GM23248 (cell line): Measurements from ENCODE around the gene FCGR1A. TPM values are rescaled to one million over a fixed set of nuclear protein-coding genes. Genes with fewer than 3 reads are reported as not detected.
A peak's percentile ranks its signal among the peaks of the same experiment; 100 is the strongest.
"Not testable (repeated sequence)": the region's sequence is repeated elsewhere in the genome, so short reads cannot be mapped to it uniquely, and the experiment has no call there.

ENCODE experiments used
- DNase-seq: peaks from one replicate; pipeline ENCODE4 v3.0.0-alpha.2; 2015
- H2AFZ ChIP-seq: fragments of 200-600 bp; sonication (generic); 2 replicates; pipeline ENCODE4 v1.6.1; 2016; ENCODE audit warnings: antibody characterized with exemption
- H3F3A ChIP-seq: fragments of 200-600 bp; sonication (generic); 2 replicates; pipeline ENCODE4 v1.6.1; 2016; ENCODE audit warnings: mild to moderate bottlenecking, antibody characterized with exemption, mixed run types; ENCODE audit not compliant: insufficient read depth
- H3K27ac ChIP-seq: fragments of 200-600 bp; sonication (generic); 2 replicates; pipeline ENCODE4 v1.5.1; 2016; ENCODE audit warnings: mild to moderate bottlenecking
- H3K27me3 ChIP-seq: fragments of 200-600 bp; sonication (generic); replicated peaks from 2 replicates; pipeline ENCODE4 v1.6.1; 2016; ENCODE audit warnings: mild to moderate bottlenecking; ENCODE audit not compliant: insufficient read depth
- H3K36me3 ChIP-seq: fragments of 200-600 bp; sonication (generic); 2 replicates; pipeline ENCODE4 v1.6.1; 2016; ENCODE audit warnings: low read depth, mild to moderate bottlenecking
- H3K4me1 ChIP-seq: fragments of 200-600 bp; sonication (generic); 2 replicates; pipeline ENCODE4 v1.6.1; 2016; ENCODE audit warnings: mild to moderate bottlenecking; ENCODE audit not compliant: insufficient read depth
- H3K4me2 ChIP-seq: fragments of 200-600 bp; sonication (generic); one replicate; pipeline ENCODE4 v1.6.1; 2016; ENCODE audit warnings: mild to moderate bottlenecking; ENCODE audit not compliant: unreplicated experiment
- H3K4me3 ChIP-seq: fragments of 200-600 bp; sonication (generic); 2 replicates; pipeline ENCODE4 v1.5.1; 2016; ENCODE audit warnings: mild to moderate bottlenecking
- H3K79me2 ChIP-seq: fragments of 200-600 bp; sonication (generic); 2 replicates; pipeline ENCODE4 v1.6.1; 2016; ENCODE audit warnings: mild to moderate bottlenecking; ENCODE audit not compliant: insufficient read depth
- H3K9ac ChIP-seq: fragments of 200-600 bp; sonication (generic); 2 replicates; pipeline ENCODE4 v1.6.1; 2016; ENCODE audit warnings: mild to moderate bottlenecking
- H3K9me2 ChIP-seq: fragments of 200-600 bp; sonication (generic); 2 replicates; pipeline ENCODE4 v1.6.1; 2016; ENCODE audit warnings: mixed run types, mild to moderate bottlenecking, moderate library complexity; ENCODE audit not compliant: insufficient read depth
- H3K9me3 ChIP-seq: fragments of 200-600 bp; sonication (generic); one replicate; pipeline ENCODE4 v1.6.1; 2017; ENCODE audit warnings: low read depth
- H4K20me1 ChIP-seq: fragments of 200-600 bp; sonication (generic); 2 replicates; pipeline ENCODE4 v1.6.0; 2016; ENCODE audit not compliant: insufficient read depth
- EZH2 ChIP-seq: fragments of 200-600 bp; sonication (generic); IDR thresholded peaks from 2 replicates; pipeline ENCODE4 v1.6.1; 2018; ENCODE audit warnings: antibody characterized with exemption, mild to moderate bottlenecking; ENCODE audit not compliant: insufficient read depth, poor library complexity, severe bottlenecking
- WGBS, 2 experiments: methylation state at CpG; one replicate each; pipeline ENCODE4 v1.1.6; 2015 to 2017; ENCODE audit warnings: low lambda C conversion rate in 2 of 2, low coverage in 1 of 2; ENCODE audit errors: missing lambda C conversion rate in 2 of 2; 5-methylcytosine and 5-hydroxymethylcytosine counted together
- in situ Hi-C: fragments of 300-500 bp; cut with MboI; formaldehyde crosslinking; loops from 2 replicates; pipeline ENCODE4 v1.15.0; 2020
- polyA plus RNA-seq: library from polyadenylated mRNA; unstranded; fragments of >200 nt; fragmentation: Nextera tagmentation; extraction: Ambion mirVana; gene quantifications from 2 replicates; pipeline ENCODE4 v1.2.1, GENCODE V29; 2016
- total RNA-seq: library from RNA; depleted of rRNA; stranded (reverse); fragments of >200 nt; shearing (Covaris generic); gene quantifications from 2 replicates; pipeline ENCODE4 v1.2.3, GENCODE V29; 2014

Gene FCGR1A
- total and polyA plus RNA-seq, 2 experiments from 2014 or later: not detected

DNA sequence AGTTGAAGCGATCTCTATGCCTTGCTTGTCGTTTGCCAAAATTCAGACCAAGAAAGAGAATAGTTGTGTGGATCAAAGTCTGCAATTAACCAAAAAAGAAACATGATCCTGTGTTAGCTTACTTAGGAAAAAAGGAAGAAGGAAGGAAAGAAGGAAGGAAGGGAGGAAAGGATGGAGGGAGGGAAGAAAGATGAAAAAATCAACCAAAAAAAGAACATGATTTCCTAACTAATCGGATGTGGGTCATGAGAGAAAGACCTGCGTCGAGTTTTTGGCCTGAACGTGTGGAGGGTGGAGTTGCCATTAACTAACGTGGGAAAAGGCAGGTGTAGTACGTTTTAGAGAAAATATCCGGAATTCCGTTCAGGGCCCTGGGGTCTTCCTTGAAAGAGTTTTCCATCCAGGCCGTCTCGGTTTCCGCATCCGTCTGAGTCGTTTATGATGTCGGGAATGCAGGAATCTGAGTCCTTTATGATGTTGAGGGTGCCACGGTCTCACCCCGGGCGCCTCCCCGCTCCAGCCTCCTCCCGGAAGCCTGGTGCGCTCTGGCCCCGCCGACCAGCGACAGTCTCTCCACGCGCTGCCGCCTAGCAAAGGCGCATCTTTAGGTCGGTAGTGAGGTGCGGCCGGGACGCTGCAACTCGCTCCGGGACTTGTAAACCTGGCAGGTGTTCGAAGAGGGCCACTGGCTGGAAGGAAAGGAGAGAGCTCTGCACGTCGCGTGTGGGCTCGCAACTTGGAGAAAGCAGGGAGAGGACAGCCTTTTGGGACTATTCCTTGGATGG is 34.9 kb upstream of the FCGR1A start:
- H3K4me2 ChIP-seq, H3K79me2 ChIP-seq, H3K9ac ChIP-seq, H3K27me3 ChIP-seq, H4K20me1 ChIP-seq, DNase-seq, H3K36me3 ChIP-seq, H3K27ac ChIP-seq, H2AFZ ChIP-seq, H3F3A ChIP-seq, H3K4me3 ChIP-seq, H3K4me1 ChIP-seq, H3K9me3 ChIP-seq, in situ Hi-C loops, H3K9me2 ChIP-seq: not testable (repeated sequence)
- TF ChIP-seq EZH2: peak; percentile 63
- 5 to 6% methylated on average over 25 of the region's 40 CpGs for WGBS, 2 experiments

DNA sequence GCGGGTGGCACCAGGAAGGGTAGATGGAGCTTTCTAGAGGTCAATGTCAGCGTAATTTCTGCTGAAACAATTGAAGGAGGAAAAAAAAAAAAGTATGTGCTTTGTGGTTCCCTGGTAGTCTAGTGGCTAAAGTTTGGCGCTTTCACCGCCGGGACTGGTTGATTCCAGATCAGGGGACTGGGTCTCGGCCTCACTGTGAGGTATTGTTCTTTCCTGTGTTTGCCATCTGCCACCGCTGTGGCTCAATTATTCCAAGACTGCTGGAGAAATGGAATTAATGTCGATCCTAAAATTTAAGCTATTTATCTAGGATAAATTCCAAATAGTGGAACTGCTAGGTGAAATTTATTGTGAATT is 34.4 kb upstream of the FCGR1A start:
- H2AFZ ChIP-seq, H3K4me2 ChIP-seq, H3K9ac ChIP-seq, H3F3A ChIP-seq, H3K27me3 ChIP-seq, H3K27ac ChIP-seq, H3K4me1 ChIP-seq, H3K9me2 ChIP-seq, H3K36me3 ChIP-seq, H3K9me3 ChIP-seq, H3K79me2 ChIP-seq, H4K20me1 ChIP-seq, H3K4me3 ChIP-seq, in situ Hi-C loops, DNase-seq: not testable (repeated sequence)
- 16 to 20% methylated on average over 5 to 8 of the region's 8 CpGs for WGBS, 2 experiments

DNA sequence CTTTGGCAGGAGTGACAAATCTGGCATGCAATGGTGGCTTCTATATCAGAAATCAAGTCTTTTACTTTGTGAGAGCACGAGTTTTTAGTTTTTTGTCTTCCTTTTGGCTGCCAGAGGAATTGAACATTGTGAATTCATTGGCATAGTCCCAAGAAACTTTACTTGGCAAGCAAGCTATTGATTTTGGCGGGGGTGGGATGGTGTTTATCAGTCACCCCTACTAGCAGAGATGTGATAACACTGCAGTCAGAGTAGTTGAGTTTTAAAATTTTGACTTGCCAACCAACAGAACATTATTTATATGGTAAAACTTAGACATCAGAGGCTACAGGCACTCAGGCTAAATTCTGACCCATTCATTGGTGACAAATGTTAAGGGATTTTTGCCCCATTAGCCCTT is 31.9 kb upstream of the FCGR1A start:
- H3K4me3 ChIP-seq, H3K79me2 ChIP-seq, H3K4me2 ChIP-seq, H3K36me3 ChIP-seq, DNase-seq, H3K9me2 ChIP-seq, H3K27ac ChIP-seq, in situ Hi-C loops, H4K20me1 ChIP-seq, H3K4me1 ChIP-seq, H3K9ac ChIP-seq, H3F3A ChIP-seq, H2AFZ ChIP-seq, H3K9me3 ChIP-seq, H3K27me3 ChIP-seq: not testable (repeated sequence)
- WGBS, 2 experiments: 0 to 7% methylated on average over 1 to 2 of the region's 2 CpGs

DNA sequence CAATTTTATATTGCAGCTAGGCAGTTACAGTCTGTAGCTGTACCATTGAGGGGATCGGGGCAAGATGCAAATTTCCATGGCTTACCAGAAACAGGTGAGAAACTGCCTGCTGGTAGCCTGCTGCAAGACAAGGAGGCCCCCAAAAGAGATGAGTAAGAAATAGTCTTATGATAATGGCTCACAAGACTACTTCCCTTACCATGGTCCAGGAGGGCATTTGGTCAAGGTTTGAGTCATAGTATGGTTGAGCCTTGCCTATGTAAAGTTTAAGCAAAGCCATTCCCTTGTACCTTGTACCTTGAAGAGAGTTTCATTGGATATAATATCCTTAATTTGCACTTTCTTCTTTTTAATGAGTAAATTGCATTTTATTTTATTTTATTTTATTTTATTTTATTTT is 30.3 kb upstream of the FCGR1A start:
- WGBS, 2 experiments: 83% methylated on average over 1 of the region's 1 CpG; no CpG with 5 or more reads in 1 of the 2 experiments
- in situ Hi-C loops: not testable (repeated sequence)

DNA sequence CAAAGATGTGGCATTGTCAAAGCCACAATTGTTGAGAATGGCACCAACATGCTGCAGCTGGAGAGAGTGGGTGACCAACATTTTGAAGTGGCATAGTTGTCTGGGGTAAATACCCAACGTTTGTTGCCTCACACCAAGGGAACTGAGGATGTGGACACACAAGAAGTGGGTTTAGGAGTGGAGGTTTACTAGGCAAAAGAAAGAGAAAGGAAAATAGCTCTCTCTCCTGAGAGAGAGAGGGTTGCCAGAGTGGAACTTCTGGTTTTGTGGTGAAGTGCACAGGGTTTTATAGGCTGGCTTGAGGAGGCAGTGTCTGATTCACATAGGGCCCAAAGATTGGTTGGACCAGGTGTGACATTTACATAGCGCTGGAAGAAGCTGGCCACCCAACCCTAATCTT is 29.0 kb upstream of the FCGR1A start:
- H3K27me3 ChIP-seq, H4K20me1 ChIP-seq, DNase-seq, H3K9me2 ChIP-seq, H3K4me1 ChIP-seq, H3K9ac ChIP-seq, H3K9me3 ChIP-seq, H2AFZ ChIP-seq, H3K27ac ChIP-seq, H3K4me2 ChIP-seq, H3K36me3 ChIP-seq, H3K4me3 ChIP-seq, H3K79me2 ChIP-seq, in situ Hi-C loops, H3F3A ChIP-seq: not testable (repeated sequence)
- WGBS, 2 experiments: 0% methylated on average over 1 of the region's 2 CpGs

More for the DNA sequence above, 30.3 kb upstream of the FCGR1A start:
- not testable (repeated sequence) for H2AFZ ChIP-seq, H4K20me1 ChIP-seq, H3K27ac ChIP-seq, H3K9ac ChIP-seq, H3K9me3 ChIP-seq, H3F3A ChIP-seq, H3K4me3 ChIP-seq, H3K79me2 ChIP-seq, H3K36me3 ChIP-seq, H3K27me3 ChIP-seq, H3K4me2 ChIP-seq, H3K9me2 ChIP-seq, H3K4me1 ChIP-seq, DNase-seq

DNA sequence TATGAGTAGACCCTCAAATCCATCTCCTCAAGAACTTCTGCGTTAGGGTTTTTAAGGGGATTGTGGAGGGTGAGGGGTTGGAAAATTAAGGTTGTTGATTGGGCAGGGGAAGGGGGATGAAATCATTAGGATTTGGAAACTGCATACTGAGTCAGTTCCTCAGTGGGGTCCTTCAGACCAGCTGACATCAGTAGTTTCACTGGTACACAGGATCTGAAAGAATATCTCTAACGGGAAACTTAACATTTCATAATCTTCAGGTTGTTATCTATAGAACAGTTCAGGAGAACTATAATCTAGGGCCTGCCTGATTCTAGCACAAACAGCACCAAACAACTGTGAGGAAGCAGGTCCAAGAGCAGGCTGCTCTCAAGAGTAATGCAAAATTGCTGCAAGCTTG is 27.2 kb upstream of the FCGR1A start:
- WGBS, 2 experiments: 49 to 64% methylated on average over 2 of the region's 2 CpGs
- H3K9me2 ChIP-seq, H3K4me1 ChIP-seq, H3K79me2 ChIP-seq, H3K27ac ChIP-seq, H3K4me2 ChIP-seq, H4K20me1 ChIP-seq, H3F3A ChIP-seq, DNase-seq, H3K9ac ChIP-seq, in situ Hi-C loops, H3K4me3 ChIP-seq, H2AFZ ChIP-seq, H3K36me3 ChIP-seq, H3K9me3 ChIP-seq, H3K27me3 ChIP-seq: not testable (repeated sequence)

DNA sequence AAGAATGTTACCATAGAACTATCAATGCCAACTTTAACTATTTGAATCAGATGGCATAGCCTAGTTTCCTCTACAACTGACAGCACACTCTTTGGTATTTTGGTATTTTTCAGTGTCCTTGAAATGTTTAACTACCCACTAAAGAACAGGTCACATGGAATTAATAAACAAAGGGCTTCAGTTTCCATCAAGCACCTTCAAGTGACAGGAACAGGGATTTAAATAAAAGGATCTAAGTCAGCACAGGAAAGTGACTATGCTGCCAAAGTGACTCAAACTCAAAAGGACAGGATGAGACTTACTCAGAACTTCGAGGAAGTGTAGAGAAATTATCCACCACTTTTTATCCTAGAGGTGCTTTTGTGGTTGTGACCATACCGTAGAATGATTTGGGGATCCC is 20.2 kb upstream of the FCGR1A start:
- H3K27ac ChIP-seq, H3K36me3 ChIP-seq, H3K9me3 ChIP-seq, H3K4me2 ChIP-seq, H3F3A ChIP-seq, H3K9ac ChIP-seq, H3K27me3 ChIP-seq, H4K20me1 ChIP-seq, H3K4me3 ChIP-seq, H3K9me2 ChIP-seq, H3K4me1 ChIP-seq, H3K79me2 ChIP-seq, in situ Hi-C loops, DNase-seq, H2AFZ ChIP-seq: not testable (repeated sequence)
- WGBS, 2 experiments: 37 to 50% methylated on average over 2 of the region's 2 CpGs
